Suprapubic skin (tissue), 4 donors: ENCODE results near the gene OSBPL6.

ENCODE experiments used
- CTCF ChIP-seq, 2 donors: fragments of 200-600 bp in 1 of 2; fragments of 450-650 bp in 1 of 2; sonication (generic) in 1 of 2; IDR thresholded peaks; one replicate each; pipeline ENCODE4 v1.5.1; 2016 to 2019; ENCODE audit warnings: antibody characterized with exemption in 2 of 2, mild to moderate bottlenecking in 1 of 2, moderate library complexity in 1 of 2
- EP300 ChIP-seq: sonication (generic); formaldehyde crosslinking; IDR thresholded peaks from one replicate; pipeline ENCODE4 v1.6.1; 2017; ENCODE audit warnings: antibody characterized with exemption
- POLR2A ChIP-seq, 2 donors: fragments of 450-650 bp; IDR thresholded peaks; one replicate each; pipeline ENCODE4 v1.6.1; 2017; ENCODE audit warnings: antibody characterized with exemption in 2 of 2, mild to moderate bottlenecking in 2 of 2, moderate library complexity in 2 of 2
- POLR2AphosphoS5 ChIP-seq, 3 donors: sonication (generic); formaldehyde crosslinking; IDR thresholded peaks; one replicate each; pipeline ENCODE4 v1.6.1; 2017; ENCODE audit warnings: antibody characterized with exemption in 3 of 3

- no peak for TF ChIP-seq CTCF (IDR thresholded peaks at IDR 0.05)
- TF ChIP-seq POLR2AphosphoS5 (IDR thresholded peaks at IDR 0.05) = no peak
- no peak for TF ChIP-seq EP300
- TF ChIP-seq POLR2A (IDR thresholded peaks at IDR 0.05) = no peak
Measured at GRCh38 chr2:178386986-178387597, 192.8 kb downstream of the OSBPL6 start.
